ENCODE results near the gene BZW2.

GRCh38 chr7:16718111-16718656 lies 72.2 kb downstream of the BZW2 start:
- TF ChIP-seq TAF1 (IDR thresholded peaks at IDR 0.05; ENCODE audit: borderline replicate concordance, low read depth, low read length), result no peak
- TF ChIP-seq POLR2A (IDR thresholded peaks at IDR 0.05; ENCODE audit: low read depth, low read length), result no peak
- TF ChIP-seq POLR2AphosphoS5 (IDR thresholded peaks at IDR 0.05; ENCODE audit: low read depth, low read length), result no peak

Measured in GM12892 (cell line).